ENCODE results near the gene SRD5A1.

SRD5A1 gene

DNA sequence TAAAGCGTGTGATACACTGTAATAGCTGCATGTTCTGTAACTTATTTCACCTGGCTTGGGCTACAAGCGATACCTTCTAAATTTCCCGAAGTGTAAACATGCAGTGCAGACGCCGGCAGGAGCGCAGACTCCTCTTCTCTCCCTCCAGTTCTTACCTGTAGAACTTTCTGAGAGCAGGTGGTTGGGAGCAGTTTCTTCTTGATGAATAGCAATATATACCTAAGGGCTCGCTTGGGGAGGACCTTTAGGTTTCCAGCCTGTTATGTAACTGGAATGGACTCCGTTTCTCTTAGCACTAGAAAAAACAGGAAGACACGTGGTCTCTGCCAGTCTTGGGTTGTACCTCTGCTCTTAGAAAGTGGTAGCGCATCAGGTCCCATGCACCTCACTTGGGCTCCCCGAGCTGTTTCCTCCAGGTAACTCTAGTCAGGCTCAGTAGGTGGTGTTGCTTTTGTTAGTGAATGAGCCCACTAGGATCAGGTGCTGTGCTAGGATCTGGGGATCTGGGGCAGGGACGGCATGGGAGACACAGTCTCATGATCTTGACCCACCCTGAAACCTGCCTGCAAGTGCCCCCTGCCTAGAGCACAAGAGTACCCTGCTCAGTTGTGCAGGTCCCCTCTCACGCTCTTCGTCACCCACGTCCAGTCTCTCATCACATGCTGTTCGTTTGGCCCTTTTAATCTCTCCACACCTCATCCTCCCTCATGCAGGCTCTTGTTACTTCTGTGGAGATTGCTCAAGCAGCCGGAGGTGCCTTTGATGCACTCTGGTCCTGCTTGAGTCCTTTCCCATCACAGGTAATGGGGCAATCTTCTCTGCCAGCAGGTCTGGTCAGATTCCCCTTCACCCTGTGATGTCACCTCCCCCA lies 82.8 kb downstream of the SRD5A1 start:
- no peak for DNase-seq

DNA sequence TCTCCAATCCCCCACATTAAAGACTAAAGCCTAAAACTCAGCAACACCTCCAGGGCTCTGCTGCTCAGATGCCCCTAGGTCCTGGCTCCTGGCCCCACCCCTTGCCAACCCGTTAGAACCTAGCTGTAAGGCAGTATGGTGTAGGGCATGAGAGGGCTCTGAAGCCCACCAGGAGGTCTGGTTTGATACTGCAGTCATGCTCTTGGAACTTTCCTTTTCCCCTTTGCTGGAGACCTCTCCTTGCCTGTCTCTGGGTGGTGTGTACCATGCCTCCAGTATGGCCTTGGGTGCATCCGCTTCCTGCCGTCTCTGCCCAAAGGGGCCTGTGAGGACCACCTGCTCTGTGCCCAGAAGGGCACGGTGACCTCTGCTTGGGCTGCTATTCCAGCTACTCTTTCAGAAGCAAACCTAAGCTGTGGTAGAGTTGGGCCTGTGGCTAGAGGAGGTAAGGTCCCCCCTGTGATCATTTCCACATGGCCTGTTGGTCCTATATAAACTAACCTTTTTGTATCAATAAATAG lies 83.4 kb downstream of the SRD5A1 start:
- no peak for DNase-seq

DNA sequence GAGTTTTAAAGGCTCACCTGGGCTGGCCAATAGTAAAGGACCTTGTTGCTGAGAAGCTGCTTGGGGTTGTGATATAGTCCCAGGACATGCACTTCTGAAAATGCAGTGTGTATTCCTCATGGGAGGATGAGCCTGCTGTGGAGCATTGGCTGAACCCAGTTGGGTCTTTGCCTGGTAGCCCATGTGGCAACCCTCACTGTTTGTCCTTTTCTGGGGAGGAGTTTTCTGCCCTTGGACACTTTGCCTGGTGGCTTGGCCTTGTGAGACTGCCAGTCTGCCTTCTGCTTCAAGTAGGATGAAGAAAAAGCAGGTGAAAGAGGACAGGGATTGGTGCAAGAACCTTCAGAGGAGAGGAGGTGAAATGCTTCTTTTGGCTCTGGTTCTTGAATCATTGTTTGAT lies 84.0 kb downstream of the SRD5A1 start:
- no peak for DNase-seq

DNA sequence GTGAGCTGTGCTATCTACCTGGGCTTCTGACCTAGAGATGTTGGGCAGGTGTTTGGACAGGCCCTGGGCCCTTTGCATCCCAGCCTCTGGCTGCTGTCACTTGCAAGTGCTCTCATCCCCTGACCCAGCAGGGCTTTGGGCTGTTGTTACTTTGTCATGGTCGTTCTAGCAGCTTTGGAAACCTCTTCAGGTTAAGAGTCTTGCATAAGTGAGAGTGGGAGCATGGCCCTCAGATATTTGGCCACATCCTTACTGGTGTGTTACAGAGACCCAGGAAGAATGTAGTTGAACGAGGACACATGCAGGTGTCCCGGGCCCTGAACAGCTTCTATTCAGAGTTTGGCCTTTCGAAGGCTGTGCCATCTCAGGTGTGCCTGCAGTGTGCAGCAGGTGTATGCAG lies 84.4 kb downstream of the SRD5A1 start:
- no peak for DNase-seq

DNA sequence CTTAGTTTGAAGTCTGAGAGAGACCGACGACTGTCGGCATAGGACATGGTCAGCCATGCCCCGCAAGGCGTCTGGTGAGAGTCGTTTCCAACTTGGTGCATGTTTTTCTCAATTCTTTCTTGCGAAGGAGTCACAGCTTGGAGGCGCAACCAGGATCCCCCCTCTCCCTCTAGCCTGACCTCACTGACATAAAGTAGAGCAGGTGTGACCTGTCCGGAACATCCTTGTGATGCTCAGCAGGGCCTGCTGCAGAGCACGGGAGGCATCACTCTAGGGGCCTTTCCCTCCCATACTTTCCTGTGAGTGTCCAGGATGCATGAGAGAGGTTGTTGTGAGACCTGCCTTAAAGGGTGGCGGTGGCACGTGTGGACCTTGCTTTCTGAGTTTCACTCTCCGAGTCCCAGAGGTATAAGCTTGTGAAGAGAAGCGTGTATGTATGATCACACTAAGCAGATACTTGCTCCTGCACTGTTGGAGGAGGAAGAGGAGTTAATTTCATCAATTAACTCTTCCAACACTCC lies 85.0 kb downstream of the SRD5A1 start:
- DNase-seq = no peak

DNA sequence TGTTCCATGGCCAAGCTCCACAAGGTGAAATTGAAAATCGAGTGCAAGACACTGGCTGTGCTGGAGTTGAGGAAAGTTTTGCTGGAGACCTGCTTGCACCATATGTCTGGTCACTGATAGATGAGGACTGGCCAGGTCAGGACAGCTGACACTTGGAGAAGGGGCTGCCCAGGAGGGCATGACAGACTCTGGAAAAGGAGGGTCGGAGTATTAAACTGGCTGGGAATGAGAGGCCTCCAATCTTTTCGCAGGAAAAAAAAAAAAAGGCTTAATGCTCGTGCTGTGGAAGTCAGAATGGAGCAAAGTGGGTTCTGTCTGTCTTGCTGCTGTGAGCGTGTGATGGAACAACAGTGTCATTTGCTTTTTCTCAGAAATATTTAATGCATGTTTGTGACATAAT lies 85.5 kb downstream of the SRD5A1 start:
- no peak for DNase-seq

DNA sequence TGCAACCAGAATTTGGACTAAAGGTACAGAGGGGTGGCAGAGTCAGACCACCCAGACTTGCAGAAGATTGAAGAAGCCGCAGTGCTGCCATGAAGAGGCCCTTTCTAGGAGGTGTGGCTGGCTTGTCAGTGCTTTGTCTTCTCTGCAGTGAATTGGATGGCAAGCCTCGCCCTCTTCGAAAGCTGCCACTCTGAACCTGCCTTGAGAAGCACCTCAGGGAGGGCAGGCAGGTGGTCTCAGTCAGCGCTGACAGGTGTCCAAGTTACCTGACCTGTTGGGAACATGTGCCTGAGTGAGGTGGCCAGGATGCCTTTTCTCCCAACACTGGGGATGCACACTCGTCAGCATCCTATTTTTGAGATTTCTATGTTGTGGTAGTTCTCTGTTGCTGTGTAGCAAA lies 86.2 kb downstream of the SRD5A1 start:
- DNase-seq = no peak

DNA sequence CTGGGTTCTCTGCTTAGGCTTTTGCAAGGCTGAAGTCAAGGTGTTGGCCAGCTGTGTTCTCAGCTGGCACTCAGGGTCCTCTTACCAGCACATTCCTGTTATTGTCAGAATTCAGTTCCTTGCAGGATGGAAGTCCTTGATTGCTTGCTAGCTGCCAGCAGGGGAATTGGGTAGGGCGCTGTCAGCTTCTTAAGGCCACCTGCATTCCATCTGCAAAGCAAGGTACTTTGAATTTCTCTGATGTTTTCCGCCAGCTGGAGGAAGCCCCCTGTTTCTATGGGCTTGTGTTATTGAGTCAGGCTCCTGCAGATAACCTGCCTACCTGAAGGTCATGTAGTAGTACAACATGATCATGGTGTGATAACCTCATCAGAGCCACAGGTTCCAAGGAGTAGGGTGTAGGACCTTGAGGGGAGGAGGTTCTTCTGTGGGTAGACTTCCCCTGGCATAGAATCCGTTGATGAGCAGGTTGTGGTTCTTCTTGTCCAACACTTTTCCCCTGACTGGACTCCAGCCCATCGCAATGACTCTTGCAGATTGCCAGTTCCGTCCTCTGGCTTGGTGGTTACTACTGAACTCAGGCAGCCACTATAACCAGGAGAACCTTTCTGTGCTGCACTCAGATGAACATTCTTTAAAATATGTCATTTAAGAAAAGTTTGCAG lies 86.8 kb downstream of the SRD5A1 start:
- DNase-seq = no peak

DNA sequence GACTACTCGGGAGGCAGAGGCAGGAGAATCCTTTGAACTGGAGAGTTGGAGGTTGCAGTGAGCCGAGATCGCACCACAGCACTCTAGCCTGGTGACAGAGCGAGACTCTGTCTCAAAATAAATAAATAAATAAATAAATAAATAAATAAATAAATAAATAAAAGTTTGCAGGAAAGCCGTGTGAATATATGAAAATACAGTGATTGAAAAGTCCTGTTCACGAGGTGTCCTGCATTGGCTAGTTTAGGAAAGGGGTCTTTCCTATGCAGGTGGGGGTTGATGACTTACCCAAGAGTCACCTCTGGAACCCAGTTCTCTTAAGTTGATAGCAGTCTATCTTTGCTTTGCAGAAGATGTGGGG lies 87.3 kb downstream of the SRD5A1 start:
- DNase-seq = no peak

DNA sequence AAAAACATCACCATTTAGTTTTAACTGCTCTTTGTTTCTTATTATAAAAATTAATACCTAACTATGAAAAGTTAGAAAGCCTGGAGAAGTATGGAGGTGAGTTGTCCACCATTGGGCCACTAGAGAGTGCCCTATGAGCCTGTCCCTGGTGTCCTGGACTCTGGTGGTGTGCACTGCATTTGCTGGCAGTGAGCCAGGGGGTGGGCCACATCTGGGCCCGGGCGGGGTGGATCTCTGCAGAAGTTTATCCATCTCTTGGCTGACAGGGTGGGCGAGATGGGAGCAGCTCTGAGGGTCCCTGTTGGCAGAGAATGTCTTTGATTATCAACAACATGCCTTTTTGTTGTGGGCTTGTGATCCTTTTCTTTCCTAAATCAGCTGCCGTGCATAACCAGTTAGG lies 88.2 kb downstream of the SRD5A1 start:
- DNase-seq = no peak

DNA sequence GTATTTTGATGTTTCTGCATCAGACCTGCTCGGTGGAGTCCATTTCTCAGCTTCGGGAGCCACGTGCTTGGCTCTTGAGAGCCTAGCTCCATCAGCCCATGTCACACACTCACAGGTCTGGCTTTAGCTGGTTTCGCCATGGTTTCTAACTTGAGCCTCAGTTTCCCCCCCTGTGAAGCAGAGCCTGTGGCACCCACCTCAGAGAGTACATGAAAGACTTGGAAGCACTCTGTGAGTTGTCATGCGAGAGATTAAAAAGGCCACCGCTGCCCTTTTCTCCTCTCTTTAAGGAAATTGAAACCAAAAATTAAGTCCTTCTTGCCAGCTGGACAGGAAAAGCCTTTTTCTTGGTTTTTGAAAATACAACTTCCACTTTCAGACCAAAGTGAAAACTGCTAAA lies 88.8 kb downstream of the SRD5A1 start:
- no peak for DNase-seq

DNA sequence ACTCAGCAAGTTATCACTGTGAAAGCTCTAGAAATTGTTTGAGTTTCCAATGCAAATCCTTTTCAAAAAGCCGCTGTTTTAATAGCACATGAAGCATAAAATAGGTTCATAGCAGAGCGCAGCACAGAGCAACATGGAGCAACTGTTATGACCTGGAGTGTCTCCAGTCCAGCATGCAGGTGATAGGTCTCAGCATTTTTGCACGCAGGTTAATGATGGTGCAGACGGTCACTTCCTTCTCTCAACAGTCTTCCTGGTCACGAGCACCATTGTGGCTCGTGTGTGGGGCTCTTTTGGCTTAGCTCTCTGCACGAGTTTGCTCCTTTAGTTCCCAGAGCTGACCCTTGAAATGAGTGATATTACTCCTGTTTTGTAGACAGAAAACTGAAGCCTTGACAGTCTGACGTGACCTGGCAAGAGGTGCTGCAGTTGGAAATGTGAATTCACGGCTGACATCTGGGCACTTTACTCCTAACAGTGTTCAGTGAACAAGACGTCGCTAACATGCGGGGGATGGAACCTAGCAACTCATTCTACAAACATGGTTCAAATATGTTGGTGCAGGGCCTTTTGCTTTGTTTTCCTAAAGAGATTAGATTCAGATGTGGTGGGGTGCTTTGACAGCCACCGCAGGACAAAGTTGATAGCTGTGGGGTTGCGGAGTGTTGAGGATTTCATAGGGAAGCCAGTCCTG lies 90.0 kb downstream of the SRD5A1 start:
- no peak for DNase-seq

DNA sequence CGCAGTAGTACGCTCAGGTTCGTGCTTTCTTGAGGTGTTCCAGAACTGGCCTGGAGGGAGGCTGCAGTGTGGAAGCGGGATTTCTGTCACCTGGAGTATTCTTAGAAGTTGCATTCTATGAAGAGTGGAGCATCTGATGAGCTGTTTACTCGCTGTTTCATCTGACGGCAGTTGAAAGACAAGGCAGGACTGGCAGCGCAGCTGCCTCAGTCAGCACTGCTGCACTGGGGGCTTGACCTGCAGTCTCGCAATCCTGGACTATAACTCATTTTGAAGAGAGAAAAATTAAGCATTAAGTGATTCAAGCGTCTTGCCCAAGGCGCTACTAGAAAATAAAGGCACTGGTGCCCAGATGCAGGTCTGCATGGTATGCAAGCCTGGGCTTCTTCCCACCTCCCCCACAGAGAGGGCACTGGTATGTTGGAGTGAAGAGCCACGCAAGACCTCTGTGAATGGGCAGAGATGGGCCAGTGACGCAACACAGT lies 90.6 kb downstream of the SRD5A1 start:
- DNase-seq = no peak
